GM13977 (cell line): ENCODE measurements around the gene SPIRE1.

Experiments used
- DNase-seq: peaks from one replicate; pipeline ENCODE4 v3.0.0; 2012; ENCODE audit warnings: low spot score
- CTCF ChIP-seq: IDR thresholded peaks from 2 replicates; pipeline ENCODE4 v1.5.1; 2012; ENCODE audit warnings: mild to moderate bottlenecking, control low read depth; ENCODE audit not compliant: insufficient read depth; ENCODE audit errors: extremely low read depth, missing control alignments
- in situ Hi-C: fragments of 300-500 bp; cut with MboI; formaldehyde crosslinking; loops from one replicate; pipeline ENCODE4 v1.12.0; 2022; ENCODE audit warnings: low sequenced_read_pairs, low pct_unique_long_range_greater_than_20kb, mixed read lengths, inconsistent platforms; ENCODE audit not compliant: unreplicated experiment

The SPIRE1 gene

GRCh38 chr18:12657684-12658425 is at the start of gene SPIRE1:
SPIRE1 (minus strand) TSS chr18:12658107; CDS start chr18:12657866, 241 bp downstream.
- peak; percentile 13 for TF ChIP-seq CTCF
- in situ Hi-C loops = loop anchor here (10.0 kb wide), 1 partner anchor 253 kb away; the partner anchor contains the start of gene PRELID3A
- peak; percentile 86 for DNase-seq

- no peak for TF ChIP-seq CTCF
- no peak for DNase-seq
- in situ Hi-C loops = no loop called here
Observed at GRCh38 chr18:12703664-12704063, 45.8 kb upstream of the SPIRE1 start.

GRCh38 chr18:12703096-12703567 is 45.2 kb upstream of the SPIRE1 start:
- in situ Hi-C loops = no loop called here
- DNase-seq = no peak
- no peak for TF ChIP-seq CTCF

- peak; percentile 93 for DNase-seq
Observed at GRCh38 chr18:12702221-12703095, 44.6 kb upstream of the SPIRE1 start, which contains the start of the genes CEP76 and PSMG2. CEP76 (minus strand) TSS chr18:12702723; CDS start chr18:12702548, 175 bp downstream. PSMG2 (plus strand) TSS chr18:12703042; CDS start chr18:12703108, 66 bp downstream.

GRCh38 chr18:12701161-12701560 is 43.3 kb upstream of the SPIRE1 start:
- in situ Hi-C loops = no loop called here
- DNase-seq = no peak

More at GRCh38 chr18:12702221-12703095, 44.6 kb upstream of the SPIRE1 start, which contains the start of the genes CEP76 and PSMG2:
- no peak for TF ChIP-seq CTCF
- in situ Hi-C loops = no loop called here

More at GRCh38 chr18:12701161-12701560, 43.3 kb upstream of the SPIRE1 start:
- TF ChIP-seq CTCF = no peak
